Measurements from ENCODE around the gene PRPF8.

DNA sequence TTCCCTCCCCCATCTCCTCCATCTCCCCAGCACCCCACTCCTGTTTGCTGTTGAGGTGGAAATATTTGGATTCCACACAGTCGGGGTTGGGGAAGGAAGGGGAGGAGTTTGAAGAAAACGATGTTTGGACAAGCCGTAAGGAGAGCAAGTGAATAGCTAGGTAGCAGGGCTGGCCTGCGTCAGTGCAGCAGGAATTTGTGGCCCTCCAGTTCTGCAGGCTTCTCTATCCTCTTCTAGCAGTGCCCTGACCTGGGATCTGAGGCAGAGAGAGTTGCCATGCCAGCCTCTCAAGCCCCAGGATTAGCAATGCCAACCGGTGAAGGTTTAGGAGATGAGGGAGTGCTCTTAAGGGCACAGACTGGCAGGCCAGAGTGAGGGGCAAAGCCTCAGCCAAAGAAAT lies 13.0 kb upstream of the PRPF8 start:
- no peak for TF ChIP-seq CTCF (IDR thresholded peaks at IDR 0.05)
- TF ChIP-seq POLR2AphosphoS5 (IDR thresholded peaks at IDR 0.05; ENCODE audit: low read depth, low read length) = no peak
- TF ChIP-seq REST (IDR thresholded peaks at IDR 0.05; ENCODE audit: insufficient read depth in 1 of 2, low read depth in 2 of 2, low read length in 1 of 2) = no peak
